ENCODE data around the gene VWA3B. TPM values are rescaled to one million over a fixed set of nuclear protein-coding genes. Genes with fewer than 3 reads are reported as not detected.

Gene VWA3B
- total RNA-seq, 3 donors from 2014 or later, result not detected

- Histone ChIP-seq H3K36me3 (no peaks in the 10 kb centered on the region), H3K27me3 (no peaks in the 10 kb centered on the region), H3K4me1 (no peaks in the 10 kb centered on the region), H3K4me3 (no peak overlapping the region), H3K27ac (no peak overlapping the region), H3K9me3 (peaks cover 3 to 9% of the 10 kb centered on the region in 2 donors)
- DNase-seq (ENCODE audit: low spot score in 2 of 2), result no peak
- intact Hi-C loops (cut with DNase I; ENCODE audit: low total_unique reads), result no loop called here
- TF ChIP-seq POLR2A (IDR thresholded peaks at IDR 0.05) (no peak), POLR2AphosphoS5 (IDR thresholded peaks at IDR 0.05) (no peak), CTCF (IDR thresholded peaks at IDR 0.05) (no peak)
These were observed 23.8 kb downstream of the VWA3B start for GRCh38 chr2:98110741-98111140.

GRCh38 chr2:98114643-98115330 is 27.8 kb downstream of the VWA3B start:
- H3K36me3 ChIP-seq, result no peaks in the 10 kb centered on the region
- no peaks in the 10 kb centered on the region for H3K27me3 ChIP-seq
- no peak overlapping the region for H3K4me3 ChIP-seq
- peaks cover 0 to 9% of the 10 kb centered on the region in 2 donors for H3K9me3 ChIP-seq
- intact Hi-C loops (cut with DNase I; ENCODE audit: low total_unique reads), result no loop called here
- H3K4me1 ChIP-seq, result no peaks in the 10 kb centered on the region
- H3K27ac ChIP-seq, result no peak overlapping the region
- TF ChIP-seq POLR2A (IDR thresholded peaks at IDR 0.05) (no peak), CTCF (IDR thresholded peaks at IDR 0.05) (no peak), POLR2AphosphoS5 (IDR thresholded peaks at IDR 0.05) (no peak)
- DNase-seq (ENCODE audit: low spot score in 2 of 2), result no peak

GRCh38 chr2:98118161-98118560 is 31.2 kb downstream of the VWA3B start:
- Histone ChIP-seq H3K36me3 (no peaks in the 10 kb centered on the region), H3K27me3 (no peaks in the 10 kb centered on the region), H3K4me3 (no peak overlapping the region), H3K4me1 (no peaks in the 10 kb centered on the region), H3K27ac (no peak overlapping the region), H3K9me3 (no peaks in the 10 kb centered on the region)
- TF ChIP-seq POLR2AphosphoS5 (IDR thresholded peaks at IDR 0.05) (no peak), CTCF (IDR thresholded peaks at IDR 0.05) (no peak), POLR2A (IDR thresholded peaks at IDR 0.05) (no peak)
- intact Hi-C loops (cut with DNase I; ENCODE audit: low total_unique reads), result no loop called here
- DNase-seq (ENCODE audit: low spot score in 2 of 2), result no peak

GRCh38 chr2:98118852-98119251 is 31.9 kb downstream of the VWA3B start:
- intact Hi-C loops (cut with DNase I; ENCODE audit: low total_unique reads), result no loop called here
- no peak for TF ChIP-seq CTCF (IDR thresholded peaks at IDR 0.05)
- TF ChIP-seq POLR2A (IDR thresholded peaks at IDR 0.05), result no peak
- TF ChIP-seq POLR2AphosphoS5 (IDR thresholded peaks at IDR 0.05), result no peak
- no peaks in the 10 kb centered on the region for H3K9me3 ChIP-seq
- no peak for DNase-seq (ENCODE audit: low spot score in 2 of 2)
- H3K27me3 ChIP-seq, result no peaks in the 10 kb centered on the region
- H3K36me3 ChIP-seq, result no peaks in the 10 kb centered on the region
- no peaks in the 10 kb centered on the region for H3K4me1 ChIP-seq
- H3K27ac ChIP-seq, result no peak overlapping the region
- no peak overlapping the region for H3K4me3 ChIP-seq

GRCh38 chr2:98121149-98121548 is 34.2 kb downstream of the VWA3B start:
- Histone ChIP-seq H3K4me3 (no peak overlapping the region), H3K9me3 (no peaks in the 10 kb centered on the region), H3K4me1 (no peaks in the 10 kb centered on the region), H3K27ac (no peak overlapping the region), H3K36me3 (no peaks in the 10 kb centered on the region), H3K27me3 (no peaks in the 10 kb centered on the region)
- TF ChIP-seq CTCF (IDR thresholded peaks at IDR 0.05) (no peak), POLR2AphosphoS5 (IDR thresholded peaks at IDR 0.05) (no peak), POLR2A (IDR thresholded peaks at IDR 0.05) (no peak)
- DNase-seq (ENCODE audit: low spot score in 2 of 2), result no peak
- intact Hi-C loops (cut with DNase I; ENCODE audit: low total_unique reads), result no loop called here
